ENCODE data around the gene COL16A1.

- TF ChIP-seq POLR2A (IDR thresholded peaks at IDR 0.05), result no peak
- TF ChIP-seq, protein P1, sequence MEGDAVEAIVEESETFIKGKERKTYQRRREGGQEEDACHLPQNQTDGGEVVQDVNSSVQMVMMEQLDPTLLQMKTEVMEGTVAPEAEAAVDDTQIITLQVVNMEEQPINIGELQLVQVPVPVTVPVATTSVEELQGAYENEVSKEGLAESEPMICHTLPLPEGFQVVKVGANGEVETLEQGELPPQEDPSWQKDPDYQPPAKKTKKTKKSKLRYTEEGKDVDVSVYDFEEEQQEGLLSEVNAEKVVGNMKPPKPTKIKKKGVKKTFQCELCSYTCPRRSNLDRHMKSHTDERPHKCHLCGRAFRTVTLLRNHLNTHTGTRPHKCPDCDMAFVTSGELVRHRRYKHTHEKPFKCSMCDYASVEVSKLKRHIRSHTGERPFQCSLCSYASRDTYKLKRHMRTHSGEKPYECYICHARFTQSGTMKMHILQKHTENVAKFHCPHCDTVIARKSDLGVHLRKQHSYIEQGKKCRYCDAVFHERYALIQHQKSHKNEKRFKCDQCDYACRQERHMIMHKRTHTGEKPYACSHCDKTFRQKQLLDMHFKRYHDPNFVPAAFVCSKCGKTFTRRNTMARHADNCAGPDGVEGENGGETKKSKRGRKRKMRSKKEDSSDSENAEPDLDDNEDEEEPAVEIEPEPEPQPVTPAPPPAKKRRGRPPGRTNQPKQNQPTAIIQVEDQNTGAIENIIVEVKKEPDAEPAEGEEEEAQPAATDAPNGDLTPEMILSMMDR (IDR thresholded peaks at IDR 0.05), result no peak
These were observed 36.6 kb downstream of the COL16A1 start for GRCh38 chr1:31667065-31667785.

Data from sigmoid colon (tissue), 3 donors.